GM18861 (cell line): ENCODE results near the gene ABHD6.
A peak's percentile ranks its signal among the peaks of the same experiment; 100 is the strongest.
"Not testable (repeated sequence)": the region's sequence is repeated elsewhere in the genome, so short reads cannot be mapped to it uniquely, and the experiment has no call there.

Experiments
- ATAC-seq: cut with Tn5 transposase; IDR thresholded peaks from one replicate; pipeline ENCODE4 v1.9.1; 2021; ENCODE audit not compliant: unreplicated experiment

The ABHD6 gene

GRCh38 chr3:58237238-58237940 lies at the start of gene ABHD6:
Gene ABHD6, plus strand, starts transcription at chr3:58237792. Its CDS starts 18,795 bp downstream, at chr3:58256587.
- peak; percentile 61 for ATAC-seq

GRCh38 chr3:58188173-58188564 lies 49.4 kb upstream of the ABHD6 start:
- ATAC-seq: no peak

GRCh38 chr3:58188921-58189451 lies 48.6 kb upstream of the ABHD6 start:
- no peak for ATAC-seq

- no peak for ATAC-seq
Measured at GRCh38 chr3:58189691-58190090, 47.9 kb upstream of the ABHD6 start.

- no peak for ATAC-seq
Measured at GRCh38 chr3:58190291-58190690, 47.3 kb upstream of the ABHD6 start.

GRCh38 chr3:58190882-58191281 lies 46.7 kb upstream of the ABHD6 start:
- no peak for ATAC-seq

GRCh38 chr3:58191361-58191991 lies 46.1 kb upstream of the ABHD6 start:
- ATAC-seq: no peak

- no peak for ATAC-seq
Measured at GRCh38 chr3:58192069-58192468, 45.5 kb upstream of the ABHD6 start.

GRCh38 chr3:58193682-58194407 lies 43.7 kb upstream of the ABHD6 start:
- ATAC-seq: no peak

- ATAC-seq: no peak
Measured at GRCh38 chr3:58197588-58197987, 40.0 kb upstream of the ABHD6 start.

GRCh38 chr3:58198362-58198761 lies 39.2 kb upstream of the ABHD6 start:
- ATAC-seq: no peak

- ATAC-seq: no peak
Measured at GRCh38 chr3:58198804-58199203, 38.8 kb upstream of the ABHD6 start.

- no peak for ATAC-seq
Measured at GRCh38 chr3:58200121-58200709, 37.4 kb upstream of the ABHD6 start.

GRCh38 chr3:58200846-58201355 lies 36.7 kb upstream of the ABHD6 start:
- no peak for ATAC-seq

GRCh38 chr3:58201451-58201850 lies 36.1 kb upstream of the ABHD6 start:
- ATAC-seq: not testable (repeated sequence)

- no peak for ATAC-seq
Measured at GRCh38 chr3:58202917-58203360, 34.7 kb upstream of the ABHD6 start.

- ATAC-seq: no peak
Measured at GRCh38 chr3:58203541-58203940, 34.1 kb upstream of the ABHD6 start.

- no peak for ATAC-seq
Measured at GRCh38 chr3:58204720-58205119, 32.9 kb upstream of the ABHD6 start.

GRCh38 chr3:58205981-58206380 lies 31.6 kb upstream of the ABHD6 start:
- ATAC-seq: no peak

- ATAC-seq: no peak
Measured at GRCh38 chr3:58206406-58207011, 31.1 kb upstream of the ABHD6 start.

GRCh38 chr3:58207954-58208353 lies 29.6 kb upstream of the ABHD6 start:
- ATAC-seq: no peak
